WTC11 (cell line): ENCODE measurements around the gene SIRT2.

ENCODE experiments used
- CREM ChIP-seq: sonication (generic); formaldehyde crosslinking; IDR thresholded peaks from 2 replicates; pipeline ENCODE4 v1.8.1; 2022; ENCODE audit warnings: mild to moderate bottlenecking, missing genetic modification reagents, moderate library complexity
- IRF1 ChIP-seq: sonication (generic); formaldehyde crosslinking; IDR thresholded peaks from 2 replicates; pipeline ENCODE4 v1.8.0; 2023; ENCODE audit warnings: missing genetic modification reagents
- TF ChIP-seq, protein P1 (sequence below): fragments of 200-600 bp; IDR thresholded peaks from 2 replicates; pipeline ENCODE4 v1.8.0; 2022; ENCODE audit warnings: antibody characterized with exemption

GRCh38 chr19:38941979-38942378 is 42.6 kb upstream of the SIRT2 start:
- TF ChIP-seq, protein P1, sequence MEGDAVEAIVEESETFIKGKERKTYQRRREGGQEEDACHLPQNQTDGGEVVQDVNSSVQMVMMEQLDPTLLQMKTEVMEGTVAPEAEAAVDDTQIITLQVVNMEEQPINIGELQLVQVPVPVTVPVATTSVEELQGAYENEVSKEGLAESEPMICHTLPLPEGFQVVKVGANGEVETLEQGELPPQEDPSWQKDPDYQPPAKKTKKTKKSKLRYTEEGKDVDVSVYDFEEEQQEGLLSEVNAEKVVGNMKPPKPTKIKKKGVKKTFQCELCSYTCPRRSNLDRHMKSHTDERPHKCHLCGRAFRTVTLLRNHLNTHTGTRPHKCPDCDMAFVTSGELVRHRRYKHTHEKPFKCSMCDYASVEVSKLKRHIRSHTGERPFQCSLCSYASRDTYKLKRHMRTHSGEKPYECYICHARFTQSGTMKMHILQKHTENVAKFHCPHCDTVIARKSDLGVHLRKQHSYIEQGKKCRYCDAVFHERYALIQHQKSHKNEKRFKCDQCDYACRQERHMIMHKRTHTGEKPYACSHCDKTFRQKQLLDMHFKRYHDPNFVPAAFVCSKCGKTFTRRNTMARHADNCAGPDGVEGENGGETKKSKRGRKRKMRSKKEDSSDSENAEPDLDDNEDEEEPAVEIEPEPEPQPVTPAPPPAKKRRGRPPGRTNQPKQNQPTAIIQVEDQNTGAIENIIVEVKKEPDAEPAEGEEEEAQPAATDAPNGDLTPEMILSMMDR, result no peak
- TF ChIP-seq CREM (CRISPR knock-in tag) (no peak), IRF1 (CRISPR knock-in tag) (no peak)
